ENCODE measurements around the gene EFCAB6. TPM values are rescaled to one million over a fixed set of nuclear protein-coding genes. Genes with fewer than 3 reads are reported as not detected.
A peak's percentile ranks its signal among the peaks of the same experiment; 100 is the strongest.

Gene EFCAB6
- total RNA-seq, 6 experiments from 2014 or later: 0.29 to 1.5 (median 0.93) TPM

- Histone ChIP-seq H3K9me3 (no peaks in the 10 kb centered on the region), H3K4me1 (no peaks in the 10 kb centered on the region), H3K27ac (no peak overlapping the region), H3K36me3 (no peaks in the 10 kb centered on the region), H3K4me3 (no peak overlapping the region), H3K27me3 (no peaks in the 10 kb centered on the region)
- 100% methylated on average over 2 of the region's 6 CpGs for WGBS (ENCODE audit: insufficient coverage, low coverage, low lambda C conversion rate, missing lambda C conversion rate)
- TF ChIP-seq CTCF (IDR thresholded peaks at IDR 0.05) (peak in 1 of 4 donors; percentile 4), POLR2A (IDR thresholded peaks at IDR 0.05) (no peak)
- intact Hi-C loops (cut with DNase I): no loop called here
- DNase-seq: no peak
- ATAC-seq: no peak
Observed at GRCh38 chr22:43747877-43748276, 64.2 kb downstream of the EFCAB6 start.

GRCh38 chr22:43747058-43747457 lies 65.0 kb downstream of the EFCAB6 start:
- H3K4me1 ChIP-seq: no peaks in the 10 kb centered on the region
- no peaks in the 10 kb centered on the region for H3K9me3 ChIP-seq
- H3K36me3 ChIP-seq: no peaks in the 10 kb centered on the region
- TF ChIP-seq POLR2A (IDR thresholded peaks at IDR 0.05): no peak
- no peak for TF ChIP-seq CTCF (IDR thresholded peaks at IDR 0.05)
- no peak overlapping the region for H3K27ac ChIP-seq
- H3K4me3 ChIP-seq: no peak overlapping the region
- ATAC-seq: no peak
- intact Hi-C loops (cut with DNase I): no loop called here
- no peak for DNase-seq
- 83% methylated on average over 5 of the region's 6 CpGs for WGBS (ENCODE audit: insufficient coverage, low coverage, low lambda C conversion rate, missing lambda C conversion rate)
- no peaks in the 10 kb centered on the region for H3K27me3 ChIP-seq

GRCh38 chr22:43745783-43746356 lies 66.2 kb downstream of the EFCAB6 start:
- no peak overlapping the region for H3K4me3 ChIP-seq
- TF ChIP-seq CTCF (IDR thresholded peaks at IDR 0.05) (no peak), POLR2A (IDR thresholded peaks at IDR 0.05) (no peak)
- no peaks in the 10 kb centered on the region for H3K9me3 ChIP-seq
- intact Hi-C loops (cut with DNase I): no loop called here
- WGBS (ENCODE audit: insufficient coverage, low coverage, low lambda C conversion rate, missing lambda C conversion rate): 74% methylated on average over 13 of the region's 13 CpGs
- H3K27me3 ChIP-seq: no peaks in the 10 kb centered on the region
- no peaks in the 10 kb centered on the region for H3K36me3 ChIP-seq
- no peaks in the 10 kb centered on the region for H3K4me1 ChIP-seq
- ATAC-seq (peak in 3 of 4 donors; percentile 44 to 67 (median 63)), DNase-seq (no peak)
- no peak overlapping the region for H3K27ac ChIP-seq

GRCh38 chr22:43745411-43745770 lies 66.7 kb downstream of the EFCAB6 start:
- Histone ChIP-seq H3K27me3 (no peaks in the 10 kb centered on the region), H3K4me1 (no peaks in the 10 kb centered on the region), H3K4me3 (no peak overlapping the region), H3K36me3 (no peaks in the 10 kb centered on the region), H3K9me3 (no peaks in the 10 kb centered on the region), H3K27ac (no peak overlapping the region)
- intact Hi-C loops (cut with DNase I): no loop called here
- ATAC-seq: no peak
- no peak for DNase-seq
- no peak for TF ChIP-seq CTCF (IDR thresholded peaks at IDR 0.05)
- no peak for TF ChIP-seq POLR2A (IDR thresholded peaks at IDR 0.05)
- WGBS (ENCODE audit: insufficient coverage, low coverage, low lambda C conversion rate, missing lambda C conversion rate): 83% methylated on average over 2 of the region's 7 CpGs

All from right lobe of liver (tissue), 6 donors.